HCT116 (cell line): ENCODE measurements around the gene EVL.

Experiments used
- EZH2phosphoT487 ChIP-seq: fragments of 200-600 bp; IDR thresholded peaks from 2 replicates; pipeline ENCODE4 v1.6.1; 2018; ENCODE audit warnings: antibody characterized with exemption, borderline replicate concordance
- POLR2A ChIP-seq: IDR thresholded peaks from 2 replicates; pipeline ENCODE4 v1.7.0; 2011; ENCODE audit warnings: borderline replicate concordance; ENCODE audit not compliant: insufficient read depth, insufficient read length; ENCODE audit errors: extremely low read depth
- POLR2AphosphoS5 ChIP-seq: IDR thresholded peaks from 2 replicates; pipeline ENCODE4 v1.6.1; 2011; ENCODE audit warnings: mild to moderate bottlenecking, low read depth, low read length, moderate library complexity
- RAD21 ChIP-seq: IDR thresholded peaks from 2 replicates; pipeline ENCODE4 v1.6.1; 2012; ENCODE audit warnings: low read depth, mild to moderate bottlenecking
- TF ChIP-seq, protein P1 (sequence below), 3 experiments: fragments of 200-600 bp in 1 of 3; sonication (generic) in 1 of 3; IDR thresholded peaks in 2 of 3; conservative IDR thresholded peaks in 1 of 3; 2 replicates each; pipeline ENCODE4 v1.5.1; 2012 to 2017; ENCODE audit warnings: low read depth in 2 of 3, low read length in 2 of 3, antibody characterized with exemption in 1 of 3, borderline replicate concordance in 1 of 3, control low read depth in 1 of 3, mild to moderate bottlenecking in 1 of 3, mixed read lengths in 1 of 3, mixed run types in 1 of 3, moderate library complexity in 1 of 3; ENCODE audit not compliant: insufficient read depth in 1 of 3

DNA sequence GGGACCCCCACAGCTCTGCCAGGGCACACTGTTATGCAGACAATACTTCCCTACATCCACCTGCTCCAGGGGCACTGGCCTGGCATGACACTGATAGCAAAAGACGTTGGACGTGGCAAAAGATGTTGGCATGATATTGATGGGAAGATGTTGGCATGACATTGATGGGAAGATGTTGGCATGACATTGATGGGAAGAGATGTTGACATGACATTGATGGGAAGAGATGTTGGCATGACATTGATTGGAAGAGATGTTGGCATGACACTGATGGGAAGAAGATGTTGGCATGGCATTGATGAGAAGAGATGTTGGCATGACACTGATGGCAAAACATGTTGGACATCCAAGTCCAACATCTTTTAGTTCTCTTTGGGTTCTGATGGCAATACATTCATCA lies 105.7 kb downstream of the EVL start:
- TF ChIP-seq, protein P1, sequence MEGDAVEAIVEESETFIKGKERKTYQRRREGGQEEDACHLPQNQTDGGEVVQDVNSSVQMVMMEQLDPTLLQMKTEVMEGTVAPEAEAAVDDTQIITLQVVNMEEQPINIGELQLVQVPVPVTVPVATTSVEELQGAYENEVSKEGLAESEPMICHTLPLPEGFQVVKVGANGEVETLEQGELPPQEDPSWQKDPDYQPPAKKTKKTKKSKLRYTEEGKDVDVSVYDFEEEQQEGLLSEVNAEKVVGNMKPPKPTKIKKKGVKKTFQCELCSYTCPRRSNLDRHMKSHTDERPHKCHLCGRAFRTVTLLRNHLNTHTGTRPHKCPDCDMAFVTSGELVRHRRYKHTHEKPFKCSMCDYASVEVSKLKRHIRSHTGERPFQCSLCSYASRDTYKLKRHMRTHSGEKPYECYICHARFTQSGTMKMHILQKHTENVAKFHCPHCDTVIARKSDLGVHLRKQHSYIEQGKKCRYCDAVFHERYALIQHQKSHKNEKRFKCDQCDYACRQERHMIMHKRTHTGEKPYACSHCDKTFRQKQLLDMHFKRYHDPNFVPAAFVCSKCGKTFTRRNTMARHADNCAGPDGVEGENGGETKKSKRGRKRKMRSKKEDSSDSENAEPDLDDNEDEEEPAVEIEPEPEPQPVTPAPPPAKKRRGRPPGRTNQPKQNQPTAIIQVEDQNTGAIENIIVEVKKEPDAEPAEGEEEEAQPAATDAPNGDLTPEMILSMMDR (IDR thresholded peaks at IDR 0.05 in 2 of 3, conservative IDR thresholded peaks at IDR 0.05 in 1 of 3; ENCODE audit: borderline replicate concordance in 1 of 3, insufficient read depth in 1 of 3, low read depth in 2 of 3, low read length in 2 of 3): no peak
- TF ChIP-seq EZH2phosphoT487 (no peak), POLR2A (no peak), POLR2AphosphoS5 (no peak), RAD21 (no peak)
